ENCODE results near the gene RGPD3.
"Not testable (repeated sequence)": the region's sequence is repeated elsewhere in the genome, so short reads cannot be mapped to it uniquely, and the experiment has no call there.

RGPD3 gene

DNA sequence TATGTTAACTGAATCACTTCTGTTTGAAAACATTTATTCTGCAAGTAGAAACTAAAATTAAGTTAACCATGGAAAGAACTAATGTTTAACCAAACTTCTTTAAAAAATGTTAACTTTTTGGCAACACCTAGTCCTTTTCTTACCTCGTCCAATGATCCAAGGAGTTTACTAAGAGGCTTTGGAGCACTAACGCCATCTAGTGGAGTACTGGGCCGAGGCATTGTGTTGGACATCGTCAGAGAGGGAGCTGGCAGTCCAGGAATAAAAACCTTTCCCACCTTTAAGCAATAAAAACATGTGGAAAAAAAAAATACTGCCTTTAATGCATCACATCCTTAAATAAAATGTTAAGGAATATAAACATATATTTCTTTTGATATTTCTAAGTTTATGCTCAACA, 2.4 kb upstream of the RGPD3 start:
- not testable (repeated sequence) for H3K4me1 ChIP-seq (ENCODE audit: control insufficient read depth, insufficient read depth, low read length); H3K9me3 ChIP-seq (replicated peaks; ENCODE audit: low read length); H3K9ac ChIP-seq (ENCODE audit: low read depth, low read length); H3K36me3 ChIP-seq (ENCODE audit: insufficient read depth, low read length); H3K4me2 ChIP-seq (ENCODE audit: low read length); H3K4me3 ChIP-seq (ENCODE audit: low read length); H3K27me3 ChIP-seq (ENCODE audit: control insufficient read depth, insufficient read depth, low read length)

DNA sequence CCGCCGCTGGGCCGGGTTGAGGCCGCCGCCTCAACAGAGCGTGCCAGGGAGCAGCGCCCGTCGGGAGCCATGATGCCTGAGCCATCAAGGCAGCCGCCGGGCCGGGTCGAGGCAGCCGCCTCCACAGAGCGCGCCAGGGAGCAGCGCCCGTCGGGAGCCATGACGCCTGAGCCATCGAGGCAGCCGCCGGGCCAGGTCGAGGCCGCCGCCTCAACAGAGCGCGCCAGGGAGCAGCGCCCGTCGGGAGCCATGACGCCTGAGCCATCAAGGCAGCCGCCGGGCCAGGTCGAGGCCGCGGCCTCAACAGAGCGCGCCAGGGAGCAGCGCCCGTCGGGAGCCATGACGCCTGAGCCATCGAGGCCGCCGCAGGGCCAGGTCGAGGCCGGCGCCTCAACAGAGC, 697 bp downstream of the RGPD3 start:
- H3K9me3 ChIP-seq (replicated peaks; ENCODE audit: low read length); H3K9ac ChIP-seq (ENCODE audit: low read depth, low read length); H3K4me2 ChIP-seq (ENCODE audit: low read length); H3K36me3 ChIP-seq (ENCODE audit: insufficient read depth, low read length); H3K27me3 ChIP-seq (ENCODE audit: control insufficient read depth, insufficient read depth, low read length); H3K4me3 ChIP-seq (ENCODE audit: low read length); H3K4me1 ChIP-seq (ENCODE audit: control insufficient read depth, insufficient read depth, low read length): not testable (repeated sequence)

DNA sequence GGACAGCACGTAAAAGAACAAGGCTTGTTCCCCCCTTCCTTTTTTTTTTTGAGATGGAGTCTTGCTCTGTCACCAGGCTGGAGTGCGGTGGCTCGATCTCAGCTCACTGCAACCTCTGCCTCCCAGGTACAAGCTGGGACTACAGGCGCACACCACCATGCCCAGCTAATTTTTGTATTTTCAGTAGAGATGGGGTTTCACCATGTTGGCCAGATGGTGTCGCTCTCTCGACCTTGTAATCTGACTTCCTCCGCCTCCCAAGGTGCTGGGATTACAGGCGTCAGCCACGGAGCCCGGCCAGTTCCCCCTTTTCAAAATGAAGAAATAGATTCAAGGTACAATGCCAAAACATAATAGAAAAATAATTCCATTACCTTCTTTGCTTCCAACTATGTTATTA, 6.3 kb downstream of the RGPD3 start:
- H3K9ac ChIP-seq (ENCODE audit: low read depth, low read length); H3K4me1 ChIP-seq (ENCODE audit: control insufficient read depth, insufficient read depth, low read length); H3K9me3 ChIP-seq (replicated peaks; ENCODE audit: low read length): not testable (repeated sequence)

DNA sequence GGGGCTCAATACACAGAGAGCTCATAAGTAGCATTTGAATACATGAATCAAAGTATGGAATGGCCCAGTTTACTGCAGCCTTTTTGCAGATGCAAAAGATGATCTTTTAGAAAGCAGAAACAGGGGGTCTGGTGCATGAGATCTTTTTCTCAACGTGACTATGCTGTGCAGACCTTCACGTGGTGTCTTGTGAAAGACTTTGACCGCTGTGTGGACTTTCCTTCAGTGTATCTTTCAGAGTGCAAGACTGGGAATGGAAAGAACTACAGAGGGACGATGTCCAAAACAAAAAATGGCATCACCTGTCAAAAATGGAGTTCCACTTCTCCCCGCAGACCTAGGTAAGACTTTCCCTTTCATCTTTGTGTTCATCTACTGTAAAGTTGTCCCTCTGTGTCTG, 77.5 kb downstream of the RGPD3 start:
- not testable (repeated sequence) for H3K9ac ChIP-seq (ENCODE audit: low read depth, low read length); H3K4me1 ChIP-seq (ENCODE audit: control insufficient read depth, insufficient read depth, low read length); H3K4me2 ChIP-seq (ENCODE audit: low read length); H3K27me3 ChIP-seq (ENCODE audit: control insufficient read depth, insufficient read depth, low read length); H3K9me3 ChIP-seq (replicated peaks; ENCODE audit: low read length); H3K4me3 ChIP-seq (ENCODE audit: low read length); H3K36me3 ChIP-seq (ENCODE audit: insufficient read depth, low read length)

More for the DNA sequence above, 6.3 kb downstream of the RGPD3 start:
- H3K36me3 ChIP-seq (ENCODE audit: insufficient read depth, low read length); H3K27me3 ChIP-seq (ENCODE audit: control insufficient read depth, insufficient read depth, low read length); H3K4me3 ChIP-seq (ENCODE audit: low read length); H3K4me2 ChIP-seq (ENCODE audit: low read length): not testable (repeated sequence)

DNA sequence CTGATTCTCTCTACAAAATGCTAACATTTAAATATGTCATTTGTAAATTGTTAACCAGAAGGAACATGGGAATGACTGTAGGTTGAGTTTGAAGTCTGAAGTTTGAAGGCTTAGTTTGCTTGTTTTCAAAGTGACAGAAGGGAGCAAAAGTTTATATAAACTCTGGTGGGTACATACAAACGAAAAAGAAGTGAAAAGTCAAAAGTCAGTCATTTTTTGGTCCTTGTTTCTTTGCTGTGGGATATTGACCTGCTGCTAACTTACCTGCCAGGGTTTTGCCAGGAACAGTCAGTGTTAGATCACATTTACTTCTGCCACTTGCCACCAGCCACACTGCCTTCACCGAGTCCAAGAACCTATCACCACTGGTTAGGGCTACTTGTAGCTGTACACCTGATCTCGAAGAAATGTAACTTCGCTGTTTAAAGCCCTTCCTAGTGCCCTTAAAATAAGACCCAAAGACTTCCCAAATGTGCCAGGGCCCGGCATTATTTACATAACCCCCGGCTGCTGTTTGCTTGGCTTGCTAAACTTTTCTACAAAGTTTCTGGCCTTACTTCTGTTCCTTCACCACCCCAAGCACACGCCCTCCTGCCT, 79.3 kb downstream of the RGPD3 start:
- H3K9me3 ChIP-seq (replicated peaks; ENCODE audit: low read length); H3K4me3 ChIP-seq (ENCODE audit: low read length); H3K9ac ChIP-seq (ENCODE audit: low read depth, low read length); H3K36me3 ChIP-seq (ENCODE audit: insufficient read depth, low read length); H3K4me1 ChIP-seq (ENCODE audit: control insufficient read depth, insufficient read depth, low read length); H3K27me3 ChIP-seq (ENCODE audit: control insufficient read depth, insufficient read depth, low read length); H3K4me2 ChIP-seq (ENCODE audit: low read length): not testable (repeated sequence)

DNA sequence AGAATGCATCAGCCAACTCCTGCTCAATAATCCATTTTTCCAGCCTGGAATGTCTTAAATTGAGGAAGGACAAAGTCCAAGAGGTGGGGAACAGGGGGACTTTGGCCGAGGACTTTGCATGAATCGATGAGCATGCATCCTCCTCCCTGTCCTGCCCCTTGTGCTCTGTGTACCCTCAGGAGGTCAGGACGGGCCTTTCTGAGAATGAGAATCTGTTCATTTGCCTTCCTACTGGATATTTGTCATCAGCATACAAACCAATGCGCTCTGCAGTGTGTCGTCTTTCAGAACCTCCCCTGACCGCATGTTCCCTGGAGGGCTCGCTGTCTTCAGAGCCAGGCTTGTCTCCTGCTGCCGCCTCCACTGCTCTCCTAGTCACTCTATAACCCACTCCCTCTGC, 83.7 kb downstream of the RGPD3 start:
- H3K4me1 ChIP-seq (ENCODE audit: control insufficient read depth, insufficient read depth, low read length); H3K4me3 ChIP-seq (ENCODE audit: low read length); H3K9me3 ChIP-seq (replicated peaks; ENCODE audit: low read length); H3K4me2 ChIP-seq (ENCODE audit: low read length); H3K9ac ChIP-seq (ENCODE audit: low read depth, low read length); H3K36me3 ChIP-seq (ENCODE audit: insufficient read depth, low read length); H3K27me3 ChIP-seq (ENCODE audit: control insufficient read depth, insufficient read depth, low read length): not testable (repeated sequence)

DNA sequence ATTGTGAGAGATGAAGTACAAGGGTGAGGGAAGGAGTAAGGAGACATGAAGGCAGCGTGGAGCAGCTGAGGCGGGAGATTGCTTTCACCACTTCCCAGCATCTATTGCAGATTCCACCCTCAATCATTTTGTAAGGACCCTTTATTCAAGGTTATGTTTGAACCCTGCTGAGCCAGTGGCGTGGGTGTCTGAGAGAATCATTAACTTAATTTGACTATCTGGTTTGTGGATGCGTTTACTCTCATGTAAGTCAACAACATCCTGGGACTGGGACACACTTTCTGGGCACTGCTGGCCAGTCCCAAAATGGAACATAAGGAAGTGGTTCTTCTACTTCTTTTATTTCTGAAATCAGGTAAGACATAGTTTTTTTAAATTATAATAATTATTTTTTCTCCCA, 86.3 kb downstream of the RGPD3 start:
- not testable (repeated sequence) for H3K4me1 ChIP-seq (ENCODE audit: control insufficient read depth, insufficient read depth, low read length); H3K4me2 ChIP-seq (ENCODE audit: low read length); H3K27me3 ChIP-seq (ENCODE audit: control insufficient read depth, insufficient read depth, low read length); H3K9ac ChIP-seq (ENCODE audit: low read depth, low read length); H3K9me3 ChIP-seq (replicated peaks; ENCODE audit: low read length); H3K36me3 ChIP-seq (ENCODE audit: insufficient read depth, low read length); H3K4me3 ChIP-seq (ENCODE audit: low read length)

DNA sequence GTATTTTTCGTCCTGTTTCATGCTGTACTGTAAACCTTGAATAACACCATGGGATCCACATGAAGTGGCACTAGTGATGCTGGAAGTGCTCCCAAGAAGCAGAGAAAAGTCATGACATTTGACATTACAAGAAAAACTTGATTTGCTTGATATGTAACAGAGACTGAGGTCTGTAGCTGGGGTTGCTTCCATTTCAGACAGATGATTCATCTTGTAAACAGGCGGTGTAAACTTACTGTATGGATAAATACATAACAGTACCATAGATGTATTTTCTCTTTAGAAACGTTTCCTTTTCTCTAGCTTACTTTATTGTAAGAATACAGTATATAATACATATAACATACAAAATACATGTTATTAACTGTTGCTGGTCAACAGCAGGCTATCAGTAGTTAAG, 88.6 kb downstream of the RGPD3 start:
- H3K36me3 ChIP-seq (ENCODE audit: insufficient read depth, low read length); H3K9ac ChIP-seq (ENCODE audit: low read depth, low read length); H3K9me3 ChIP-seq (replicated peaks; ENCODE audit: low read length); H3K4me1 ChIP-seq (ENCODE audit: control insufficient read depth, insufficient read depth, low read length); H3K27me3 ChIP-seq (ENCODE audit: control insufficient read depth, insufficient read depth, low read length); H3K4me2 ChIP-seq (ENCODE audit: low read length); H3K4me3 ChIP-seq (ENCODE audit: low read length): not testable (repeated sequence)

DNA sequence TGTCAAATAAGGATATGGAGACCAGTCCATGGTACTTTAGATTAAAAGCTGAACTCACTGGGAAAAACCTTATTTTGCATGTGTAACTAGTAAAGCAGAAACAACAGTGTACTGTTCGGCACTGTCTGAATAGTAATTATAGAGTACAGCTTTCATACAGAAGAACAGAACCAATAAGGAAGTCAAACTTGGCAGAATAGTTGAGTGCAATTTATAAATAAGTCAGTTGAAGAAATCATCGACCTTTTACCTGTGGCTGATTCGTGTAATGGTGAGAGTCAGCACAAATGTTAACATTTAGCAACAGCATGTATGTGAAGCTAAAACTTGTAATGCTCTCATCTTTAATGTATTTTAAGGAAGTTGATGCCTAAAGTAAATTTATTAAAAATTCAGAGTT, 99.0 kb downstream of the RGPD3 start:
- not testable (repeated sequence) for H3K4me2 ChIP-seq (ENCODE audit: low read length); H3K27me3 ChIP-seq (ENCODE audit: control insufficient read depth, insufficient read depth, low read length); H3K9me3 ChIP-seq (replicated peaks; ENCODE audit: low read length); H3K36me3 ChIP-seq (ENCODE audit: insufficient read depth, low read length); H3K9ac ChIP-seq (ENCODE audit: low read depth, low read length); H3K4me3 ChIP-seq (ENCODE audit: low read length); H3K4me1 ChIP-seq (ENCODE audit: control insufficient read depth, insufficient read depth, low read length)

DNA sequence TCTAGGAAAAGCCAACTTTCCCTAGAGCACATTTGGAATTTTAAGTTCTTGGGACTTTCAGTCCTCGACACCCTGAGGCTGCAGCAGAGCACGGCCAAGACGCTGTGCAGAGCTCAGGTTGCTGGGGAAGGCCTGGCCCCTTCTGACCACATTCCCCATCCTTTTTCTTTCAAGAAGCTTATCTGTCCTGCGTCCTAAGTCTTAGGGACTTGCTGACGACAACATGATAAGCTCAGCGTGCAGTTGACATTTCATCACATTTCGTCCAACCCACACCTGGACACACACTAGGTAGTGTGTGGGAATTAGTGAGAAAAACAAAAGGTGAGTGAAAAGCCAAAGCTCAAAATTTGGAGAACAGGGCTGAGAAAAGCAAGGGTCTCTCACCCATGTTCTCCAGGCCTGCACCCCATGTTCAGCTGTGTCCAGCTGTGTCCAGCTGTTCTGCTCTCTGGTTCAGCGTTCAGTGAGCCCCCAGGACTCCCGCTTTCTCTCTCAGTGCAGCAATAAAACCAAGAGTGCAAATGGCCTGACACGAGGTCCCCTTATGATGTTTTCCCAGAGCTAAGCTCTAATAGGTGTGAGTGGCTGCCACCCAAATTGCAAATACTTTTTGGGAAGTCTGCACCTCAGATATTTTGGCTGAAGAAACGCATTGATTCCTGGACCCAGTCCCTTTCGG, 101.9 kb downstream of the RGPD3 start:
- H3K9me3 ChIP-seq (replicated peaks; ENCODE audit: low read length): no peaks in the 10 kb centered on the region
- no peaks in the 10 kb centered on the region for H3K27me3 ChIP-seq (ENCODE audit: control insufficient read depth, insufficient read depth, low read length)
- no peak overlapping the region for H3K4me3 ChIP-seq (ENCODE audit: low read length)
- H3K4me1 ChIP-seq (ENCODE audit: control insufficient read depth, insufficient read depth, low read length): no peaks in the 10 kb centered on the region
- H3K9ac ChIP-seq (ENCODE audit: low read depth, low read length): no peak overlapping the region
- H3K4me2 ChIP-seq (ENCODE audit: low read length): no peak overlapping the region
- no peaks in the 10 kb centered on the region for H3K36me3 ChIP-seq (ENCODE audit: insufficient read depth, low read length)

DNA sequence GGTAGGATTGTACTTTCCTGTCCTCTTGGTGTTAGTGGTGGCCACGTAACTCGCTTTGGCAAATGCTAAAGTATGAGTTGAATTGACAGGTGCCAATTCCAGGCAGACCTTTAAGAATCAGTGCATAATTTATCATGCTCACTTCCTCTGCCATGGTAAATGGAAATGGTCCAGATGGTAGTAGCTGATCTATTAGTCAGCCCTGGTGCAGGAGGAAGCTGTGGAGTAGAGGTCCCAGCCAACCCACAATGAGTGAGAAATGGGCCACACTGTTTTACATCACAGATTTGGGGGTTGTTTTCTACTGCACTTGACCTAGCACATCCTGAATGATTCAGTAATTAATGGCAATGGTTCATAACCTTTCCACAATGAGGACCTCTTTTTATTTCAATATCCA, 104.4 kb downstream of the RGPD3 start:
- H3K9me3 ChIP-seq (replicated peaks; ENCODE audit: low read length): no peaks in the 10 kb centered on the region
- no peak overlapping the region for H3K4me2 ChIP-seq (ENCODE audit: low read length)
- H3K4me1 ChIP-seq (ENCODE audit: control insufficient read depth, insufficient read depth, low read length): no peaks in the 10 kb centered on the region
- H3K4me3 ChIP-seq (ENCODE audit: low read length): no peak overlapping the region
- no peak overlapping the region for H3K9ac ChIP-seq (ENCODE audit: low read depth, low read length)
- peaks cover 2% of the 10 kb centered on the region for H3K27me3 ChIP-seq (ENCODE audit: control insufficient read depth, insufficient read depth, low read length)
- no peaks in the 10 kb centered on the region for H3K36me3 ChIP-seq (ENCODE audit: insufficient read depth, low read length)

DNA sequence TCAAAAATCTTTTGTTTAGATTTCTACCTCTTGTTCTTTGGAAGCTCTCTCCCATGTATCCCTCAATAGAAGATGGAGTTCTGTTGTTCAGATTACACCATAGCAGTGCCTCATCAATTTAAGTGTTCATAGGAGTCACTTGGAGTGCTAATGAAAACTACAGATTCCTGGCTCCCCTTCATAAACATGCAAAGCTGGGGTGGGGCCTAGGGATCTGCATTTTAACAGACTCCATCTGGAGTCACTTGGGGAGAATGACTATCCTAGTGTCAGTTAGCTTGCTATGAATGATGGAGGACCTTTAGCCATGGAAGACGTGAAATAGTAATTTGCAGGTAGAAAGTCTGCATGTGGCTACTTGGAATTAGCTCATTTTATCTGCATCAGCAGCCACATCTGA, 105.4 kb downstream of the RGPD3 start:
- no peaks in the 10 kb centered on the region for H3K4me1 ChIP-seq (ENCODE audit: control insufficient read depth, insufficient read depth, low read length)
- no peak overlapping the region for H3K4me3 ChIP-seq (ENCODE audit: low read length)
- H3K4me2 ChIP-seq (ENCODE audit: low read length): no peak overlapping the region
- H3K36me3 ChIP-seq (ENCODE audit: insufficient read depth, low read length): no peaks in the 10 kb centered on the region
- H3K27me3 ChIP-seq (ENCODE audit: control insufficient read depth, insufficient read depth, low read length): peaks cover 5% of the 10 kb centered on the region
- H3K9ac ChIP-seq (ENCODE audit: low read depth, low read length): no peak overlapping the region
- H3K9me3 ChIP-seq (replicated peaks; ENCODE audit: low read length): no peaks in the 10 kb centered on the region

Measured in skeletal muscle satellite cell (primary cell).